GM19395 (cell line): ENCODE data around the gene LEAP2.
"Not testable (repeated sequence)": the region's sequence is repeated elsewhere in the genome, so short reads cannot be mapped to it uniquely, and the experiment has no call there.

Experiments used
- ATAC-seq: cut with Tn5 transposase; IDR thresholded peaks from one replicate; pipeline ENCODE4 v1.9.1; 2021; ENCODE audit warnings: mild to moderate bottlenecking, moderate library complexity; ENCODE audit not compliant: unreplicated experiment

LEAP2 gene

GRCh38 chr5:132840313-132840712 lies 33.2 kb upstream of the LEAP2 start:
- ATAC-seq, result no peak

- ATAC-seq, result no peak
Measured at GRCh38 chr5:132840896-132841295, 32.6 kb upstream of the LEAP2 start.

GRCh38 chr5:132841305-132841704 lies 32.2 kb upstream of the LEAP2 start:
- no peak for ATAC-seq

- no peak for ATAC-seq
Measured at GRCh38 chr5:132848270-132848669, 25.2 kb upstream of the LEAP2 start.

GRCh38 chr5:132849347-132849746 lies 24.1 kb upstream of the LEAP2 start:
- no peak for ATAC-seq

- no peak for ATAC-seq
Measured at GRCh38 chr5:132850066-132850465, 23.4 kb upstream of the LEAP2 start.

- ATAC-seq, result no peak
Measured at GRCh38 chr5:132853323-132853722, 20.1 kb upstream of the LEAP2 start.

GRCh38 chr5:132853790-132854189 lies 19.7 kb upstream of the LEAP2 start:
- ATAC-seq, result no peak

GRCh38 chr5:132854301-132854700 lies 19.2 kb upstream of the LEAP2 start:
- no peak for ATAC-seq

GRCh38 chr5:132854992-132855391 lies 18.5 kb upstream of the LEAP2 start:
- not testable (repeated sequence) for ATAC-seq

- ATAC-seq, result no peak
Measured at GRCh38 chr5:132856011-132856410, 17.5 kb upstream of the LEAP2 start.

- no peak for ATAC-seq
Measured at GRCh38 chr5:132859889-132860437, 13.5 kb upstream of the LEAP2 start.

GRCh38 chr5:132860742-132861141 lies 12.7 kb upstream of the LEAP2 start:
- no peak for ATAC-seq

- peak; percentile 44 for ATAC-seq
Measured at GRCh38 chr5:132865668-132866341, 7.7 kb upstream of the LEAP2 start.

GRCh38 chr5:132866342-132867045 lies 7.0 kb upstream of the LEAP2 start, which contains the start of the genes GDF9 and UQCRQ:
TSS of gene GDF9 (minus strand) at chr5:132866469. CDS start at chr5:132864533, 1,936 bp downstream.
TSS of gene UQCRQ (plus strand) at chr5:132866642. CDS start at chr5:132866882, 240 bp downstream.
- ATAC-seq, result peak; percentile 99

GRCh38 chr5:132867046-132867451 lies 6.4 kb upstream of the LEAP2 start:
- peak; percentile 13 for ATAC-seq

- no peak for ATAC-seq
Measured at GRCh38 chr5:132868754-132869153, 4.7 kb upstream of the LEAP2 start.

- no peak for ATAC-seq
Measured at GRCh38 chr5:132870801-132871200, 2.7 kb upstream of the LEAP2 start.

GRCh38 chr5:132871459-132872284 lies 1.8 kb upstream of the LEAP2 start:
- no peak for ATAC-seq

GRCh38 chr5:132872788-132873118 lies 715 bp upstream of the LEAP2 start:
- no peak for ATAC-seq

GRCh38 chr5:132873930-132874271 lies 433 bp downstream of the LEAP2 start:
- ATAC-seq, result no peak
